ENCODE results near the gene ENDOV.

The ENDOV gene

GRCh38 chr17:80481284-80482057 is 66.5 kb downstream of the ENDOV start:
- no peak for DNase-seq (ENCODE audit: low read depth in 1 of 2, low spot score in 1 of 2)

GRCh38 chr17:80482058-80482318 is 67.0 kb downstream of the ENDOV start:
- DNase-seq (ENCODE audit: low read depth in 1 of 2, low spot score in 1 of 2), result no peak

- DNase-seq (ENCODE audit: low read depth in 1 of 2, low spot score in 1 of 2), result no peak
Observed at GRCh38 chr17:80482555-80483308, 67.8 kb downstream of the ENDOV start.

DNA sequence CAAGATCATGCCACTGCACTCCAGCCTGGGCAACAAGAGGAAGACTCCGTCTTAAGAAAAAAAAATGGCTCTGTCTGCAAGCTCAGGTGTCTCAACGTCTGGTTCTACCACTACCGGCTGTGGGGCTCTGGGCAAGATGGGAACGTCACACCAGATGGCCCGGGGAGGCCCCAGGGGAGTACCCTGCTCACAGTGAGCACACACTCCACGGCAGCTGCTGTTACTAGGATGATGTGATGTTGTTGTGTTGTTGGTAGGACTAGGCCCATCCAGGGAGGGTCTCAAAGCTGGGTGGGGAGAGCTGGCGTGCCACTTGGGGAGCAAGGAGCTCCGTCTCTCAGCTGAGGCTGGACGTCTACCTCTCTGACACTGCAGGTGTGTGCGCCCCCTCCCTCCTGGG is 70.9 kb downstream of the ENDOV start:
- no peak for DNase-seq (ENCODE audit: low read depth in 1 of 2, low spot score in 1 of 2)

GRCh38 chr17:80486692-80487091 is 71.7 kb downstream of the ENDOV start:
- no peak for DNase-seq (ENCODE audit: low read depth in 1 of 2, low spot score in 1 of 2)

GRCh38 chr17:80487511-80487910 is 72.5 kb downstream of the ENDOV start:
- no peak for DNase-seq (ENCODE audit: low read depth in 1 of 2, low spot score in 1 of 2)

Data from stimulated activated CD4-positive, alpha-beta T cell treated with anti-CD3 and anti-CD28 coated beads, Interleukin-15, amount 100 ng/mL, for 1 hour (primary cell).